HG02970 (cell line): ENCODE data around the gene FAT2.

Experiments used
- ATAC-seq: cut with Tn5 transposase; IDR thresholded peaks from one replicate; pipeline ENCODE4 v1.9.1; 2021; ENCODE audit warnings: mild to moderate bottlenecking, moderate library complexity, moderate number of reproducible peaks; ENCODE audit not compliant: unreplicated experiment, low FRiP score

FAT2 gene, protein sequence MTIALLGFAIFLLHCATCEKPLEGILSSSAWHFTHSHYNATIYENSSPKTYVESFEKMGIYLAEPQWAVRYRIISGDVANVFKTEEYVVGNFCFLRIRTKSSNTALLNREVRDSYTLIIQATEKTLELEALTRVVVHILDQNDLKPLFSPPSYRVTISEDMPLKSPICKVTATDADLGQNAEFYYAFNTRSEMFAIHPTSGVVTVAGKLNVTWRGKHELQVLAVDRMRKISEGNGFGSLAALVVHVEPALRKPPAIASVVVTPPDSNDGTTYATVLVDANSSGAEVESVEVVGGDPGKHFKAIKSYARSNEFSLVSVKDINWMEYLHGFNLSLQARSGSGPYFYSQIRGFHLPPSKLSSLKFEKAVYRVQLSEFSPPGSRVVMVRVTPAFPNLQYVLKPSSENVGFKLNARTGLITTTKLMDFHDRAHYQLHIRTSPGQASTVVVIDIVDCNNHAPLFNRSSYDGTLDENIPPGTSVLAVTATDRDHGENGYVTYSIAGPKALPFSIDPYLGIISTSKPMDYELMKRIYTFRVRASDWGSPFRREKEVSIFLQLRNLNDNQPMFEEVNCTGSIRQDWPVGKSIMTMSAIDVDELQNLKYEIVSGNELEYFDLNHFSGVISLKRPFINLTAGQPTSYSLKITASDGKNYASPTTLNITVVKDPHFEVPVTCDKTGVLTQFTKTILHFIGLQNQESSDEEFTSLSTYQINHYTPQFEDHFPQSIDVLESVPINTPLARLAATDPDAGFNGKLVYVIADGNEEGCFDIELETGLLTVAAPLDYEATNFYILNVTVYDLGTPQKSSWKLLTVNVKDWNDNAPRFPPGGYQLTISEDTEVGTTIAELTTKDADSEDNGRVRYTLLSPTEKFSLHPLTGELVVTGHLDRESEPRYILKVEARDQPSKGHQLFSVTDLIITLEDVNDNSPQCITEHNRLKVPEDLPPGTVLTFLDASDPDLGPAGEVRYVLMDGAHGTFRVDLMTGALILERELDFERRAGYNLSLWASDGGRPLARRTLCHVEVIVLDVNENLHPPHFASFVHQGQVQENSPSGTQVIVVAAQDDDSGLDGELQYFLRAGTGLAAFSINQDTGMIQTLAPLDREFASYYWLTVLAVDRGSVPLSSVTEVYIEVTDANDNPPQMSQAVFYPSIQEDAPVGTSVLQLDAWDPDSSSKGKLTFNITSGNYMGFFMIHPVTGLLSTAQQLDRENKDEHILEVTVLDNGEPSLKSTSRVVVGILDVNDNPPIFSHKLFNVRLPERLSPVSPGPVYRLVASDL (N-terminal part only)

DNA sequence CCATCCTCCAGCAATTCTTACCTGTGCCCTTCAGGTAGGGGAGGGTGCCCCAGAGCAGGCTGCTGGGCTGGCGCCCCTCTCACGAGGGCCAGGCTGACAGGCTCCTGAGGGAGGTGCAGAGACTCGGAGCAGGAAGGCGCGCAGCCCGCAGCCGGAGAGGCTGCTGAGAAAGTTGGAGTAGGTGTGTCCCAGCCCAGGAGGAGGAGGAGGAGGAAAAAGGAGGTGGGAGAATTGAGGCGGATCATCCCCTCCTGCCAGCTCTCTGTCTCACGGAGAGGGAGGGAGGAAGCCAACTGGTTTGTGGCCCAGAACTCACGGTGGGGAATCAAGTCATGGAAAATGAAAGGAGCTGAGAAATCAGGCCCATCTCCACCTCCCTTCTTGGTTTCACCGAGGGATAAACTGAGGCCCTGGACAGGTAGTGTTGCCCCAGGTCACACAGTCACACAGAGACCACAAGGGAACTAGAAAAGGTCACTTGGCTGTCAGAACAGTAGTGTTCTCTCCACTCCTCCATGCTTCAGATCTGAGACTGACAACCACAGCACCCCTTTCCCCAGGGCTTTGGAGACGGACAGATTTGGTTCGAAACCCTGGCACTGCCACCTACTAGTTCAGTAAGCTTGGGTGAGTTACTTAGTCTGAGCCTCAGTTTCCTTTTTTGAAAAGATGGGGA lies at the start of gene FAT2:
FAT2 (minus strand) TSS at position 188 of the 676 bp plus-strand sequence. CDS start 22,400 bp downstream, outside the sequence.
- ATAC-seq, result no peak

DNA sequence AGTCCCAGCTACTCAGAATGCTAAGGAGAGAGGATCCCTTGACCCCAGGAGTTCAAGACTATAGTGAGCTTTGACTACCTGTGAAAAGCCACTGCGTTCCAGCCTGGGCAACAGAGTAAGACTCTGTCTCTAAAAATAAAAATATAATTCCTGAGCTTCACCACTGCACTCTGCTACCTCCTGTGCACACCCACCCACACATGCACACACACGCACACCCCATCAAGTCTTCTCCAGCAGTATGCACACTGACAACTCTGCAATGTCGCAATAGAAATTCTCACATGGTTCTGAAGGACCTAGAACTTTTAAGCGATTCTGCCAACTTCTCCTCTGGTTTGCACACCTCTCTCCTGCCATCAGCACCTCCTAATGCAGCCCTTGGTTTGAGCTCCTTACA lies 47.5 kb upstream of the FAT2 start:
- no peak for ATAC-seq

DNA sequence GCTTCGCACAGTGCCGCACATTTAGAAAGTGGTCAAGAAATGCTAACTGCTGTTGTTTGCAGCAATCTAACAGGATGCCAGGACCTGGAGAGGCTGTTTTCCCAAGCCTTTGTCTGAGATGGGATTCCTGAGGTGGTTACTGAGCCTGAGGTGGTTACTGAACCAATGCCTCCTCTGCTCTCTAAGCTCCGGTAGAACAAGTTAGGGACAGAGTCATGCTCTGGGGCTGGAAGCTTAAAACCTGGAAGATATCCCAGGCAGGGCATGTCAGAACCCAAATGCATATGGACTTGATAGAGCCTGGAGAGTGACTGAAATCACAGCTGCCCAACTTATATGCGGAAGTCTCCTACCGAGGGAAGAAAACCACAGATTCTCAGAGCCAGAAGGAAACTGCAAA lies 46.5 kb upstream of the FAT2 start:
- no peak for ATAC-seq

DNA sequence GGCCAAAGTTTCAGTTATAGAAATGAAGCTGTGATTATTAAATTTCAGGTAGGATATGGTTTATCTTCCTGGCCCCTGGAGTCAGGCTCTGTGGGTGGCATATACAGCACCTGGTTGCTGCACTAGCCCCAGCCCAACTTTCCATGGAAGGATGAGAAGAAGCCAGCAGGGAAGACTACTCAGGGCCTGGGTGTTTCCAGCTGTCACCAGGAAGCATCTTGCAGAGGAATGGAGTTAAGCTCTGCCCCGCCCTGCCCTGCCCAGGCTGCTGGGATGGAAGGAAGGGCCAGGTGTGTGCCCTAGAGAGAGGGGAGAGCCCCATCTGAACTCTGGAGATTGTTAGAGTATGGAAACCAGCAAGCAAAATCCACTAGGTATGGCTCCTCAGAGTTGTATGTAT lies 42.8 kb upstream of the FAT2 start:
- ATAC-seq, result no peak

DNA sequence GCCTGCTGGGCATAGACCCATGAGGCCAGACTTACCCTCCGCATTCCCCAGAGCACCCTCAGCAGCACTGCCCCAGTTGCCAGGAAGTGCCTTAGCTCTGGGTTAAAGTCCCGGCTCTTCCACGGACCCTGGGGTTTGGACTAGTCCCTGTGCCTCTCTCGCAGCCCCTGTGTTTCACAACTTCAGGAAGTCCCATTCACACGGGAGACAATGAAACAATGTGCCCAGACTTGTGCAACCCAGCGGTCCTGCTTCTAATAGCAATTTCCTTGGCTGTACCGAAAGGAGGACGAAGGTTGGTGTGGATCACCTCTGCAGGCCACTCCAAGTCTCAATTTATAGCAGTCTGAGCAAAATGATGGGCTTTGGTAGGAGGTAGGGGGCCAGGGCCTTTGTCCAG lies 41.8 kb upstream of the FAT2 start:
- no peak for ATAC-seq

DNA sequence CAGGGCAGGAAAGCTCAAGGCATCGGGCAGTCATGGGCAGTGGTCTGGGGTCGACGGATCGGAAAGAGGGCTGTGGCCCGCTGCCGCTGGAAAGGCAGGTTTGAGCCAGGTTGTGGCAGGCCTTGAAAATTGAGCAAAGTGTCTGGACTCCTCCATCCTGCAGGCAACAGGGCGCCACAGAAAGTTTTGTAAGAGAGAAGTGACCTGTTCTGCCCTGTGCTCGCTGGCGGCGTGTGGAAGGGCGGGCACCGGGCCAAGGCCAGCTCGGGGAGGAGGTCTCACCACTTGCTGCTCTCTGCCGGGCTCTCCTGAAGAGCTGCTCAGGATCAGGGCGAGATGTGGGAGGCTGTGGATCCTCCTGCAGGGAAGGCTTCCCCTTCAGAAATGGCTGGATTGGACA lies 41.4 kb upstream of the FAT2 start:
- no peak for ATAC-seq

DNA sequence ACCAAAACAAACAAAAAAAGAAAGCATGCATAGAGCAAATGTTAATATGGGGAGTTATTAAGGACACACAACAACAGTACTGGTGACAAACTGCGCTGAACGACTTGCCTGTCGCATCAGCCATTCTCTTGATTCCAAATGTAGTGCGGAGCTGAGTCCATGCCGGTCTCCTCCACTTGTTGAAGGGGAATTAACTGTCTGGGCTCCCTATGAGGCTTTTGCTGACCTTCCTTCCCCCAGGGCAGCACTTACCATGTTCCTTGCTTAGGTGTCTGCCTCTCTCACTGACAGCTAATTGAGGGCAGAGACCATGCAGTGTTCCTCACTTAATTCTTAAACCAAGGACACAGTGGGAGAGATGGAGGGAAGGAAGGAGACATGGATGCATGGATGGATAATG lies 40.8 kb upstream of the FAT2 start:
- no peak for ATAC-seq

DNA sequence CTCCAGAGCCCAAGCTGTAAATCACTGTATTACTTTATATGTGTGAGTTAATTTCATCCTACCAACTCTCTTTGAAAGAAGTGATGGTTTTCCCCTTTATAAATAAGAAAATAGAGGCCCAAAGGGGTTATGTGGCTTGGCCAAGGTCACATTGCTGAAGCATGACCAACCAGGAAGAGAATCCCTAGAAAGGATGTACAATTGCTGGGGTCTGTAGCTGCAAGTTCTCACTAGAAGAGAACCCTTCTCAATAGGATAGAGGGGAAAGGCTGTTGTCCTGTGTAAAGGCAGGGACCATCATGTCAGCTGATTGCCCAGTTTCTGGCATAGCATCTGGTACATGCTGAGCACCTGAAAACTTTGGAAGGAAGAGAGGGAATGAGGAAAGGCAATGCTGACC lies 39.0 kb upstream of the FAT2 start:
- no peak for ATAC-seq

DNA sequence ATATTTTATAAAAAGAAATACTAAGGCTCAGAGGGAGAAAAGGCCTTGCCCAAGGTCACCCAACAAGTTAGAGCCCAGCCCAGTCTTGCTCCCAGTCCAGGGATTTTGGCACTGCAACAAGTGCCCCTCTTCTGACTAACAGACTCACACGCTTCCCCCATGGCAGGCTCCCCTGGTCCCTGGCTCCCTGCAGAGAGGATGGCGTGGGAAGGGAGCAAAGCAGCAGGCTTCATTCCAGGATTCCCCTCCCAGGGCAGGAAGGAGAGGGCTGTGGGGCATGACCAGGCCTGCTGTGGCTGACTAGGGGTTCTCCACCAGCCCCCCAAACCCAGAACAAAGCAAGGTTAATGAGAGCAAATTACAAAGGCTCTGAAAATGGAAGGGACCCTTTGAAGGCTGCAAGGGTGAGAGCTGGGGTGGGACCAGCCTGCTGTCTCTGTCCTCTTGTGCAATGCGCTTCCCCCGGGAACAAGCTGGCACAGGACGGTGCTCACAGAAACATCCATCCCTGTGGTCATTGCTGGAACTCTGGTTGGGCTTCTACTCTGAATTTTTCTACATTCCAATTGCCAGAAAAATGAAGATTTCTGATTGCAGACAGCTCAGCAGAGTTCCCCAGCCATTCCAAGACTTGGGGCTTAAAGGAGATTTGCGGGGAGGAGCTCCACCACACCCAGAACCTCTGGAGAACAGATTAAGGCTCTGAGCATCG lies 37.1 kb upstream of the FAT2 start:
- no peak for ATAC-seq

DNA sequence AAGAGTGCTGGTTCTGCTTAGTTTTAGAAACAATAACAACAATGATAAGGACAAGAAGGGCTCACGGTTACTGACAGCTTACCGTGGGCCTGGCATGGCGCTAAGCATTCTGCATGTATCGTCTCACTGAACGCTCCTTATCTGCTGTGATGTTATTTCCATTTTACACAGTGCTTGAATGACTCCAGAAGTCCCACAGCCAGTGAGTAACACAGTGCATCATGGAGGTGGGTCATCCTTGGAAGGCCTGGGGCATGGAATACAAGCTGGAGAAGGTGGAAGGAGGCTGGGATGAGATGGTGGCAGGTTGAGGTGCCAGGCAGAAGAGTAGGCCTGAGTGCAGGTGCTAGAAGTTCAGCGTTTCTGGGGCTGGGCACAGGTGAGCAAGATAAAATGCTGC lies 36.5 kb upstream of the FAT2 start:
- ATAC-seq, result no peak

DNA sequence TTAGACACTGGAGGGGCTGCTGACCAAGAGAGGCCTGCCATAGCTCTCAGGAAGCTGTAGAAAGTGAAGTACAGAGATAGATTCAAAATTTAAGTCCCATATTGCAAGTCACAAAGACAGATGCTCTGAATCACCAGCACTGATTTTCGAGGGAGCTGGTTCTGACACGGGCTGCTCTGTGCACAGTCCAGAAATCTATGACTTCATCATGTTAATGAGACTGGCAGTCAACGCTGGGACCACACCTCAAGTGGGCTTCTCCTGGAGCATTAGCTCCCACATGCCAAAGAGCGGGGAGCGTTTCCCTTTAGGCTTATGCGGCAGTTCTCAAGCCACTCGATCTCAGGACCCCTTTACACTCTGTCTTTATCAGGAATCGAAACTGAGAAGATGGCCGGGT lies 34.2 kb upstream of the FAT2 start:
- ATAC-seq, result no peak

DNA sequence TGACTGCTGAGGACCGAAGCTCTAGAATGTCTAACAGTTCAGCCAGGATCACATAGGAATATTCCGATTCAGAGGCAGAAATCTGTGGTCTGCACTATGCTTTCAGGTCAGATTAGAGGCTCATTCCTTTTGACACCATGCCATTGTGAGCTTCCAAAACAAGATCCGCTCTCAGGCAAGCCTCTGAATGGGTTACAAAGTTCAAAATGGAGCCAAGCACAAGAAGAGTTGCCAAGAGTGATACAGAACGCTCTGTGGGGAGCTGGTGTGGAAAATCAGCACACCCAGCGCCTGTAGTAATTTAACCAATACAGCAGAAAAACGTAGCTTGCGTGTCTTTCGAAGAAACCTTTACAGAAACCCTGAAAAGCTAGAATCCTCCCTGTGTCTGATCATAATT lies 33.3 kb upstream of the FAT2 start:
- ATAC-seq, result no peak

DNA sequence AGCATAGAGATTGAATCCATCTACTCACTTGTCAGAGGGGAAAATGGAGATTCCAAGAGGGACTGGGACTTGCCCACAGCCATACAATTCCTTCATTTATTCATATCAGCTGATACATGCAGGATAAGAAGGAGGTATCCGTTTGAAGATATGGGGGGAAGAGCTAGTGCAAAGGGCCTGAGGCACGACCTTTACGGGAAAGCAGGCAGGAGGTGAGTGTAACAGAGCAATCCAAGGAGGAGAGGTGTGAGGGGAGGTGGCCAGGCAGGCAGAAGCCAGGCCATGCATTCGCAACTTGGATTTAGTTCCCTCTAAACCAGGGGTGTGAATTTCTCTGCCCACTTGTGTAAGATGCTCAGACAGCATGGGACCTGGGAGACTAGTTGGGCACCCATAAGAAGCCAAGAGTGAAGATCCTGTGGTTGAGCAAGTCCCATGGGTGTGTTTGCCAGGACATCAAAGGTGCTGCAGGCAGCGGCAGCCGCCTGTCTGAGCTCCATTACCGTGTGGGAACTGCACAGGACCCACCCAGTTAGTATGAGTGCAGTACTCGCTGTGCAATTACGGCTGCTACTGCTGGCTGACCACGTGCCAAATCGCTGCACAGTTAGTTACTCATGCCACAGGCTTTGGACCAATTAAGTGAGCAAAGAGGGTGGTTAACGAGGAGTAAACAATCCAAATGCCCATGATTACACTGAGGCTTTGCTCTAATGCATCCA lies 31.4 kb upstream of the FAT2 start:
- no peak for ATAC-seq

DNA sequence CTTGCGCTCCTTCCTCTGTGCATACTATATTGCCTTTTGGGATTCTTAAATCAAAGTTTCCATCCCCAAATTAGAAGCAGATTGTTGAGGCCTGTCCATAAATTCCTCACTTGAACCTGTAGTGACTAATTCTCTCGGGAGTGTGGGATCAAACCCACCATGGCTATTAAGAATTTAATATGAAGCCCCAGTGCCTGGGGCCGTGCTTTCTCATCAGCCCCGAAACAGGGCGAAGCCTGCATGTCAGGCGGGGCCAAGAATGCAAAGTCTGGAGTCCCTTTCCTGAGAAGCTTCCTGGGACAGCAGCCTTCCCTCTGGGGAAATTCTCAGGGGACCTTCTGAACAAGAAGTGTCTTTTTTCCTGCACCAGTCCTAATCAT lies 29.3 kb upstream of the FAT2 start:
- no peak for ATAC-seq

DNA sequence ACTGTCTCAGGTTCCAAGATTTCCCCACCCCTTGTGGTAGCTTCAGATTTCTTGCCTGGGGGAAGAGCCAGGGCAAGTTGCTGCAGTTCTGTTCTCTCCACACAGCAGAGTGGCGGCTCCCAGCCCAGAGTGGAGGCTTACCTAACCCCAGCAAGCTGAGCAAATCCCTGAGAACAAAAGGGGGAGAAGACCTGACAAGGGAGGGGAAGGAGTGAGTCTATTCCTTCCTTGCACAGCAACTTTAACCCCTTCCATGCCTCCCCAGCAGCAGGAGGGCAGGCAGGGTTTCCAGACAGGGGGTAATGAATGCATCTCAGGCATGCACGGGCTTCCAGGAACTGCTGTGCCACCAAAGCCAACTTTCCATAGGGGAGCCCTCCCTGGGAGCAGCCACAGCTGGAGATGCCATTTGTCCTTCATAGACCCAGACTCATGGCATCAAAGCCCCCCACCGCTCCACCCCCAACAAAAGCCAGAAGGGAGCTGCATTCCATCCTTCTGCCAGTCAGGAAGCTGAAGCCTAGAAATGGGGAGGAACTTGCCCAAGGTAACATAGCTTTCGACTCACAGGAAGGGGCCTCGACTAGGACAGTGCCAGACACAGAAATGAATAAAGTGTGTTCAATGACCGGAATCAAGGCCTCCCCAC lies 28.8 kb upstream of the FAT2 start:
- ATAC-seq, result no peak

DNA sequence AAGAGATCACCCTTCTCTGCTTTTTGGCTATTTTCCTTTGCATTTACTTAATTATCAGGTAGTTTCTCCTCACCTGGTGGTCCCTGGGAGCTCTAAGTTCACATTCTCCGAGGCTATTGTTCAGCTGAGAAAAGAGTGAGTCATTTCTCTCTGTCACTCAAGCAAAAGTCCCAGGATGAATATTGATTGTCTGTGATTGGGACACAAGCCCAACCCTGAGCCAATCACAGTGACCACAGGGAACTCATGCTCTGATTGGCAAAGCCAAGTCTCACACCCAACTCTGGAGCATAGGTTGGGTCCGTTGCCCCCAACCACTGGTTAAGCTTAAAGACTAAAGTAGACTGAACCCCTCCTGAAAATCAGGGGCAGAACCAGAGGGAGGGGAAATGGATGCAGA lies 27.8 kb upstream of the FAT2 start:
- no peak for ATAC-seq

DNA sequence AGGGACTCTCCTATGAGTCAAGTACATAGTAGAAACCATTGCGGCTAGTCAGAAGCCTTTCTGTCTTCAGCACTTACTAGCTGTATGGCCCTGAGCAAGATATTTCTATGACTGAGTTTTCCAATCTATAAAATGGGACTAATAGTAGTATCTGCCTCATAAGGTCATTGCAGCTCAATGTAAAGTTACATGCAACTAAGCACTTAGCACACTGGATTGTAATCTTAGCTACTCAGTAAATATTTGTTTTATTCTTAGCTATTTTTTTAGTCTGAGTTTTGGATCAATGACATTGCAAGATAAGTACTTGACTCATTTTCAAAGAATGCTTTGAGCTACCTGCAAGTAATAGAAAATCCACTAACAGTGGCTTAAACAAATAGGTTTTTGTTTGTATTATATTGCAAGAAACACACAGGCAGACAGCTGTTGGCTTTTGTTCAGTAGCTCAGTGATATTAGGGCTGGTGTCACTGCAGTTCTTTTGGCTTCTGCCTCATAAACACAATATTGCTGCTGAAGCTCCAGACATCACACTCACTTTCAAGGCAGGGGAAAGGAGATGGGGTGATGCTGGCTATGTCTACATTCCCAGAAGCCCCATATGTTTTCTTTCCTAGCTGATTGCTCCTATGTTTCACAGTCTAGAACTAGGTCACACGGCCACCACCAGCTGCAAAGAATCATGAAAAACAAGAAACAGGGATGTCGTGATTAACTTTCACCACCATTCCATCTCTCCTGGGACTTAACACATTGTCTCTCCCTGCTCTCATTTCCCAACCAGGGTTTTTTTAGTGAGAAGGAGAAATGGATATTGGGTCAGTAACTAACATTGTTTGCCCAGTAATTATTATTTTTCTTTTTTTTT lies 26.9 kb upstream of the FAT2 start:
- no peak for ATAC-seq

DNA sequence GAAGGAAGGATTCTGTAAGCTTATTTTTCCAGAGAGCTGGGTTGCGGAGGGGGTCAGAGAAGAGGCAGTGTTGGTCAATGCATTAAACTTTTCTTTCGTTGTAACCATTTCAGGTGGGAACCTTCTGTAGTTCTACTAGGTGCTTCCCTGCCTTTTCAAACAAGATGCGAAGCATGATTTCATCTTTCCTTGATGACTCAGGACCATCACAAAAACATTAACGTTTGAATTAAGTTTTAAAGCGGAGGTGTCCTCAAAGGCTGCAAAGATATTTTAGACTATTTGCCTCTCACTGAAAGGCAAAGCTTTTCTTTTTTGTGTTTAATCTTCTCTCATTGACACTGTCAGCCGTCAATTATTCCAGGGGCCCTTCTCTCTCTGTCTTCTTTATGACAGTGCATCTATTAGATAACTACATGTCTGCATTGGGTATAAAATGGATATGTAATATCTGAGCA lies 26.3 kb upstream of the FAT2 start:
- no peak for ATAC-seq
